ENCODE measurements around the gene ACADVL.

DNA sequence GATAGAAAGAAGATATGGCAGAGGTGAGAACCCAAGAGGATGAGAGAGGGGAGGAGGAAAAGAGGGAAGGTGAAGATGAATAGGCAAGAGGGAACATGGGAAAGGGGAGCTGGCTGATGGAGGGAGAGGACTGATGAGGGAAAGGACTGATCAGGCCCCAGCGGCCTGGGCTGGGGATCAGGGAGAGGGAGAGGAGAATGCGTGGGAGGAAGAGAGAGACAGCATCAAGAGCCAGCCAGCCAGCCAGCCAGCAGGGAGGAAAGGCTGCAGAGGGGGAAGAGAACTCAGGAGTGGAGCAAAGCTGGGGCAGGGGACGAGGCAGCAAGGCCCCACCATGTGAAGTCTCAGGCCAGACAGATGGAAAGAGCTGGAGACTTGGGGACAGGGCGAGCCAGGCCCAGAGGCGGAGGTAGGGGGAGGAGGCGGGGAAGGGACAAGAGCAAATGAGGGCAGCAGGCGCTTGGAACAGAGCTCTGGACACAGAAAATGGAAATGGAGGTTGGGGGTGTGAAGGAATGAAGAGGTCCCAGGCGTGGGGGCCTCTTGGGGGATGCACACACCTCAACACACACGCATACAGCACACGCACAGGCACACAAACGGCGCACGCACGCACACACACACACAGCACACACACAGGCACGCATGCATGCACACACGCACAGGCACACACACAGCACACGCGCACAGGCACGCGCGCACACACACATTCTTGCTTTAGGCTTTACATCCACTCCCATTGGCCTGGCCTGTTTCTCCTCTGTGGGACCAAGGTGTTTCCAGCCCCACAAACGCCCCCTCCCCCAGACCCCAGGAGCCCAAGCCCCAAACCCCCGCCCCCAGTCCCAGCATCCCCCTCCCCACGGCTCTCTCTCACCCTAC lies 12.4 kb upstream of the ACADVL start:
- TF ChIP-seq, protein P1, sequence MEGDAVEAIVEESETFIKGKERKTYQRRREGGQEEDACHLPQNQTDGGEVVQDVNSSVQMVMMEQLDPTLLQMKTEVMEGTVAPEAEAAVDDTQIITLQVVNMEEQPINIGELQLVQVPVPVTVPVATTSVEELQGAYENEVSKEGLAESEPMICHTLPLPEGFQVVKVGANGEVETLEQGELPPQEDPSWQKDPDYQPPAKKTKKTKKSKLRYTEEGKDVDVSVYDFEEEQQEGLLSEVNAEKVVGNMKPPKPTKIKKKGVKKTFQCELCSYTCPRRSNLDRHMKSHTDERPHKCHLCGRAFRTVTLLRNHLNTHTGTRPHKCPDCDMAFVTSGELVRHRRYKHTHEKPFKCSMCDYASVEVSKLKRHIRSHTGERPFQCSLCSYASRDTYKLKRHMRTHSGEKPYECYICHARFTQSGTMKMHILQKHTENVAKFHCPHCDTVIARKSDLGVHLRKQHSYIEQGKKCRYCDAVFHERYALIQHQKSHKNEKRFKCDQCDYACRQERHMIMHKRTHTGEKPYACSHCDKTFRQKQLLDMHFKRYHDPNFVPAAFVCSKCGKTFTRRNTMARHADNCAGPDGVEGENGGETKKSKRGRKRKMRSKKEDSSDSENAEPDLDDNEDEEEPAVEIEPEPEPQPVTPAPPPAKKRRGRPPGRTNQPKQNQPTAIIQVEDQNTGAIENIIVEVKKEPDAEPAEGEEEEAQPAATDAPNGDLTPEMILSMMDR (IDR thresholded peaks at IDR 0.05; ENCODE audit: low read length) = no peak
- no peak for TF ChIP-seq EZH2 (IDR thresholded peaks at IDR 0.05; ENCODE audit: borderline replicate concordance, low read length)

Measured in OCI-LY1 (cell line).